GM12878 (cell line): ENCODE data around the gene SURF4. TPM values are rescaled to one million over a fixed set of nuclear protein-coding genes. Genes with fewer than 3 reads are reported as not detected.

Experiments
- ATAC-seq: fragments of 200-7000 bp; cut with Tn5 transposase; 3 replicates; pipeline ENCODE4 v1.9.1; 2020; ENCODE audit warnings: mild to moderate bottlenecking, moderate library complexity
- BruUV-seq: library from RNA; stranded (reverse); fragments of 400-500 nt; replicated peaks from 2 replicates; lab custom pipeline; 2021; lab: Mats Ljungman, UMichigan
- CTCF ChIA-PET: fragments of 300-600 bp; sonication (Branson Sonifier 250); formaldehyde crosslinking; extraction: SDS; loops from one replicate; lab custom pipeline; 2021; ENCODE audit warnings: inconsistent platforms; lab: Yijun Ruan, JAX
- POLR2A ChIA-PET: fragments of 350-600 bp; formaldehyde crosslinking; extraction: SDS; loops from one replicate; lab custom pipeline; 2021; ENCODE audit warnings: inconsistent platforms; lab: Charles Lee
- RAD21 ChIA-PET: fragments of 300-600 bp; sonication (Branson Sonifier 250); formaldehyde crosslinking; loops from one replicate; lab custom pipeline; 2023; ENCODE audit warnings: antibody characterized with exemption; ENCODE audit not compliant: unreplicated experiment; lab: Charles Lee
- SMC1A ChIA-PET: fragments of 300-600 bp; sonication (Branson Sonifier 250); formaldehyde crosslinking; loops from one replicate; lab custom pipeline; 2023; ENCODE audit not compliant: unreplicated experiment, uncharacterized antibody; lab: Charles Lee
- DNase-seq: peaks from one replicate; pipeline ENCODE4 v3.0.0-alpha.2; 2011; ENCODE audit warnings: low read depth, low spot score
- FAIRE-seq: peaks from 3 replicates; lab custom pipeline; 2011; peaks lifted over from hg19 to GRCh38; lab: Jason Lieb, UNC
- H2AFZ ChIP-seq: 2 replicates; pipeline ENCODE4 v1.6.0; 2011; ENCODE audit warnings: low read depth, low read length, control low read depth; ENCODE audit not compliant: control insufficient read depth
- H3K27ac ChIP-seq: 2 replicates; pipeline ENCODE4 v1.5.1; 2011; ENCODE audit warnings: control low read depth; ENCODE audit not compliant: control insufficient read depth, insufficient read depth
- H3K27me3 ChIP-seq, 2 experiments: replicated peaks in 1 of 2; 2 replicates each; pipeline versions ENCODE4 v1.6.0 to v1.6.1; 2011; ENCODE audit warnings: low read length in 1 of 2; ENCODE audit not compliant: control insufficient read depth in 2 of 2, insufficient read depth in 2 of 2
- H3K36me3 ChIP-seq, 2 experiments: 2 replicates each; pipeline ENCODE4 v1.5.1; 2011; ENCODE audit warnings: low read length in 1 of 2; ENCODE audit not compliant: control insufficient read depth in 2 of 2, insufficient read depth in 2 of 2
- H3K4me1 ChIP-seq: 2 replicates; pipeline ENCODE4 v1.6.1; 2011; ENCODE audit warnings: mild to moderate bottlenecking, low read length, moderate library complexity, mixed read lengths; ENCODE audit not compliant: control insufficient read depth, insufficient read depth
- H3K4me2 ChIP-seq: 2 replicates; pipeline ENCODE4 v1.6.0; 2011; ENCODE audit warnings: control low read depth; ENCODE audit not compliant: control insufficient read depth, insufficient read depth
- H3K4me3 ChIP-seq: fragments of 200-600 bp; sonication (generic); 2 replicates; pipeline ENCODE4 v1.5.1; 2016
- H3K79me2 ChIP-seq: 2 replicates; pipeline ENCODE4 v1.6.0; 2011; ENCODE audit warnings: low read length; ENCODE audit not compliant: control insufficient read depth, insufficient read depth
- H3K9ac ChIP-seq: 2 replicates; pipeline ENCODE4 v1.8.0; 2011; ENCODE audit warnings: low read length, control low read depth, mixed read lengths; ENCODE audit not compliant: control insufficient read depth, insufficient read depth
- H3K9me3 ChIP-seq: replicated peaks from 3 replicates; pipeline ENCODE4 v1.5.1; 2011; ENCODE audit warnings: mild to moderate bottlenecking, low read length; ENCODE audit not compliant: control insufficient read depth, insufficient read depth
- H4K20me1 ChIP-seq: 2 replicates; pipeline ENCODE4 v1.6.0; 2011; ENCODE audit not compliant: control insufficient read depth, insufficient read depth
- CREM ChIP-seq: IDR thresholded peaks from 2 replicates; pipeline ENCODE4 v1.6.1; 2014; ENCODE audit warnings: antibody characterized with exemption, low read depth
- HDAC6 ChIP-seq: fragments of 200-600 bp; sonication (generic); IDR thresholded peaks from one replicate; pipeline ENCODE4 v1.8.0; 2017; ENCODE audit warnings: antibody characterized with exemption; ENCODE audit not compliant: unreplicated experiment
- MXI1 ChIP-seq: fragments of 150-350 bp; IDR thresholded peaks from 2 replicates; pipeline ENCODE4 v1.6.1; 2011; ENCODE audit warnings: low read depth, mild to moderate bottlenecking, inconsistent platforms, low read length, improper control_type of control experiment
- POLR2A ChIP-seq: IDR thresholded peaks from 2 replicates; pipeline ENCODE4 v1.6.1; 2011; ENCODE audit warnings: low read depth, mild to moderate bottlenecking, low read length
- RCOR1 ChIP-seq: conservative IDR thresholded peaks from 2 replicates; pipeline ENCODE4 v1.6.1; 2012; ENCODE audit warnings: low read depth, low read length, improper control_type of control experiment
- SUPT20H ChIP-seq: IDR thresholded peaks from 2 replicates; pipeline ENCODE4 v1.6.1; 2011; ENCODE audit warnings: low read depth, mild to moderate bottlenecking, low read length, moderate library complexity, borderline replicate concordance; ENCODE audit not compliant: control insufficient read depth
- WGBS: methylation state at CpG from one replicate; pipeline ENCODE4 v1.1.6; 2016; ENCODE audit warnings: low lambda C conversion rate; ENCODE audit not compliant: insufficient replicate concordance, insufficient coverage; ENCODE audit errors: missing lambda C conversion rate; 5-methylcytosine and 5-hydroxymethylcytosine counted together
- in situ Hi-C: fragments of 300-500 bp; cut with MboI; formaldehyde crosslinking; loops from 9 replicates; pipeline ENCODE4 v1.14.3; 2018; ENCODE audit warnings: mixed read lengths
- intact Hi-C: fragments of 100-400 bp; cut with micrococcal nuclease; formaldehyde crosslinking; loops from one replicate; pipeline ENCODE4 v1.14.2; 2022; ENCODE audit not compliant: unreplicated experiment
- polyA plus RNA-seq, 11 experiments: library from polyadenylated mRNA; depleted of rRNA in 4 of 11; unstranded in 6 of 11; stranded (reverse) in 5 of 11; fragments of >200 nt; fragmentation: Nextera tagmentation in 4 of 11; fragmentation: Illumina TruSeq in 1 of 11; extraction: Ambion mirVana in 4 of 11; extraction: Trizol in 1 of 11; gene quantifications; 1 replicate in 1 of 11; 2 replicates in 10 of 11; pipeline versions ENCODE4 v1.2.1 to v1.2.3, GENCODE V29; 2011 to 2016; ENCODE audit warnings: inconsistent platforms in 2 of 11, missing spikeins in 2 of 11, low read depth in 1 of 11
- total RNA-seq, 4 experiments: library from RNA; depleted of rRNA in 3 of 4; stranded (reverse); fragments of >200 nt in 3 of 4; fragmentation: Illumina TruSeq in 1 of 4; extraction: Trizol in 1 of 4; gene quantifications; 2 replicates each; pipeline versions ENCODE4 v1.2.1 to v1.2.3, GENCODE V29; 2013 to 2021
- TF ChIP-seq, protein P1 (sequence below): IDR thresholded peaks from 2 replicates; pipeline ENCODE4 v1.6.1; 2012; ENCODE audit warnings: low read depth, low read length, improper control_type of control experiment

SURF4 gene
- total and polyA plus RNA-seq, 10 of the 15 experiments (the other 5 are each of a cell fraction or from before 2014, with no cell fraction given), result 6.4 to 134 (median 78.7) TPM

GRCh38 chr9:133367221-133367620 is 8.6 kb downstream of the SURF4 start:
- RAD21 ChIA-PET, result no interaction called here
- peaks cover 37% of the 10 kb centered on the region for H4K20me1 ChIP-seq
- DNase-seq, result no peak
- no peak for ATAC-seq
- intact Hi-C loops (no loop called here), in situ Hi-C loops (no loop called here)
- no peaks in the 10 kb centered on the region for H3K9me3 ChIP-seq
- CTCF ChIA-PET, result interaction anchor here (0.9 kb wide), 1 partner anchor 32 kb away, joined by 3 read pairs; no protein-coding TSS in a partner anchor
- 92% methylated on average over 22 of the region's 22 CpGs for WGBS
- no peak for FAIRE-seq
- no peak overlapping the region for H3K4me2 ChIP-seq
- no peak overlapping the region for H3K27ac ChIP-seq
- POLR2A ChIA-PET, result interaction anchor here (1.0 kb wide), 1 partner anchor 10 kb away, joined by 4 read pairs; no protein-coding TSS in a partner anchor
- peaks cover 15% of the 10 kb centered on the region for H3K4me1 ChIP-seq
- SMC1A ChIA-PET, result no interaction called here
- H2AFZ ChIP-seq, result no peak overlapping the region
- TF ChIP-seq POLR2A (0 out of 2 replicates have a peak, but pooled peaks have one; percentile 34), RCOR1 (no peak)
- peaks cover 40 to 50% of the 10 kb centered on the region in 2 experiments for H3K36me3 ChIP-seq
- H3K79me2 ChIP-seq, result peaks cover 52% of the 10 kb centered on the region
- no TSS peak for BruUV-seq
- H3K9ac ChIP-seq, result no peak overlapping the region
- H3K4me3 ChIP-seq, result no peak overlapping the region
- H3K27me3 ChIP-seq, result no peaks in the 10 kb centered on the region

- TF ChIP-seq, protein P1, sequence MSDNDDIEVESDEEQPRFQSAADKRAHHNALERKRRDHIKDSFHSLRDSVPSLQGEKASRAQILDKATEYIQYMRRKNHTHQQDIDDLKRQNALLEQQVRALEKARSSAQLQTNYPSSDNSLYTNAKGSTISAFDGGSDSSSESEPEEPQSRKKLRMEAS, result no peak
- TF ChIP-seq MXI1 (no peak), SUPT20H (no peak), HDAC6 (no peak), RCOR1 (no peak), CREM (no peak)
These were observed 9.4 kb downstream of the SURF4 start for GRCh38 chr9:133366435-133366834.

More at GRCh38 chr9:133366435-133366834, 9.4 kb downstream of the SURF4 start:
- FAIRE-seq, result no peak
- Histone ChIP-seq H3K27me3 (no peaks in the 10 kb centered on the region), H3K4me1 (peaks cover 9% of the 10 kb centered on the region), H3K4me2 (no peak overlapping the region), H4K20me1 (peaks cover 34% of the 10 kb centered on the region), H3K9ac (no peak overlapping the region), H2AFZ (no peak overlapping the region), H3K4me3 (no peak overlapping the region), H3K36me3 (peaks cover 46 to 56% of the 10 kb centered on the region in 2 experiments), H3K27ac (no peak overlapping the region), H3K9me3 (no peaks in the 10 kb centered on the region), H3K79me2 (peaks cover 44% of the 10 kb centered on the region)
- CTCF ChIA-PET, result interaction anchor here (0.9 to 1.8 kb wide), 3 partner anchors 9 to 31 kb away, joined by 3 to 4 read pairs (median 3); no protein-coding TSS in a partner anchor
- no peak for DNase-seq
- POLR2A ChIA-PET, result no interaction called here
- no TSS peak for BruUV-seq
- in situ Hi-C loops (no loop called here), intact Hi-C loops (no loop called here)
- RAD21 ChIA-PET, result no interaction called here
- SMC1A ChIA-PET, result no interaction called here
- WGBS, result 87% methylated on average over 11 of the region's 11 CpGs
- no peak for ATAC-seq
